H9 (cell line): ENCODE results near the gene DCTPP1. TPM values are rescaled to one million over a fixed set of nuclear protein-coding genes. Genes with fewer than 3 reads are reported as not detected.

Experiments used
- DNase-seq: peaks from one replicate; pipeline ENCODE4 v3.0.0-alpha.2; 2017
- H2AFZ ChIP-seq: one replicate; pipeline ENCODE4 v1.6.1; 2013; ENCODE audit warnings: mild to moderate bottlenecking, low read length, control low read depth, moderate library complexity
- H2AK5ac ChIP-seq: 2 replicates; pipeline ENCODE4 v1.6.1; 2013; ENCODE audit warnings: low read length, control low read depth, mixed read lengths; ENCODE audit not compliant: insufficient read length
- H2BK120ac ChIP-seq: one replicate; pipeline ENCODE4 v1.6.1; 2013; ENCODE audit warnings: low read depth, mild to moderate bottlenecking, low read length, control low read depth, inconsistent platforms; ENCODE audit not compliant: poor library complexity, severe bottlenecking
- H2BK12ac ChIP-seq: 2 replicates; pipeline ENCODE4 v1.6.1; 2013; ENCODE audit warnings: low read length, control low read depth, mixed read lengths, low read depth; ENCODE audit not compliant: insufficient read length
- H2BK15ac ChIP-seq: 2 replicates; pipeline ENCODE4 v1.6.1; 2013; ENCODE audit warnings: low read depth, low read length, control low read depth
- H2BK20ac ChIP-seq: one replicate; pipeline ENCODE4 v1.6.1; 2013; ENCODE audit warnings: low read depth, mild to moderate bottlenecking, low read length, control low read depth, inconsistent platforms; ENCODE audit not compliant: poor library complexity, severe bottlenecking
- H2BK5ac ChIP-seq: 2 replicates; pipeline ENCODE4 v1.6.1; 2013; ENCODE audit warnings: low read length, control low read depth, mixed read lengths; ENCODE audit not compliant: insufficient read length
- H3K14ac ChIP-seq: 2 replicates; pipeline ENCODE4 v1.6.1; 2013; ENCODE audit warnings: low read length, control low read depth; ENCODE audit not compliant: insufficient read depth
- H3K18ac ChIP-seq: 2 replicates; pipeline ENCODE4 v1.6.1; 2013; ENCODE audit warnings: low read depth, mild to moderate bottlenecking, mixed read lengths, low read length, control low read depth; ENCODE audit not compliant: insufficient read length
- H3K23ac ChIP-seq: 2 replicates; pipeline ENCODE4 v1.6.1; 2013; ENCODE audit warnings: low read length, control low read depth, mixed read lengths, low read depth; ENCODE audit not compliant: insufficient read length
- H3K23me2 ChIP-seq: 2 replicates; pipeline ENCODE4 v1.6.1; 2013; ENCODE audit warnings: low read depth, mild to moderate bottlenecking, mixed read lengths, low read length, control low read depth; ENCODE audit not compliant: insufficient read length, poor library complexity, severe bottlenecking
- H3K27ac ChIP-seq: 2 replicates; pipeline ENCODE4 v1.5.1; 2013; ENCODE audit warnings: low read length, control low read depth, mixed read lengths, low read depth; ENCODE audit not compliant: insufficient read length
- H3K27me3 ChIP-seq: 2 replicates; pipeline ENCODE4 v1.6.1; 2013; ENCODE audit warnings: low read length, control low read depth, inconsistent platforms; ENCODE audit not compliant: insufficient read depth
- H3K4ac ChIP-seq: 2 replicates; pipeline ENCODE4 v1.6.1; 2013; ENCODE audit warnings: low read depth, mild to moderate bottlenecking, control low read depth, inconsistent platforms, low read length, moderate library complexity
- H3K4me1 ChIP-seq: 2 replicates; pipeline ENCODE4 v1.6.1; 2013; ENCODE audit warnings: low read length, control low read depth, inconsistent platforms; ENCODE audit not compliant: insufficient read depth
- H3K4me2 ChIP-seq: 2 replicates; pipeline ENCODE4 v1.6.1; 2013; ENCODE audit warnings: low read length, control low read depth, mixed read lengths; ENCODE audit not compliant: insufficient read length, insufficient read depth
- H3K56ac ChIP-seq: 2 replicates; pipeline ENCODE4 v1.6.1; 2013; ENCODE audit warnings: low read depth, mild to moderate bottlenecking, mixed read lengths, low read length, control low read depth; ENCODE audit not compliant: insufficient read length
- H3K79me1 ChIP-seq: 2 replicates; pipeline ENCODE4 v1.6.1; 2013; ENCODE audit warnings: low read depth, mild to moderate bottlenecking, moderate library complexity, low read length, control low read depth, inconsistent platforms; ENCODE audit not compliant: insufficient read depth, poor library complexity, severe bottlenecking
- H3K79me2 ChIP-seq: 2 replicates; pipeline ENCODE4 v1.6.1; 2013; ENCODE audit warnings: low read length, control low read depth, inconsistent platforms; ENCODE audit not compliant: insufficient read depth
- H3K9ac ChIP-seq: 2 replicates; pipeline ENCODE4 v1.6.1; 2013; ENCODE audit warnings: low read length, control low read depth, mixed read lengths; ENCODE audit not compliant: insufficient read length; ENCODE audit errors: extremely low read depth
- H3K9me3 ChIP-seq: one replicate; pipeline ENCODE4 v1.6.1; 2013; ENCODE audit warnings: low read depth, low read length, inconsistent platforms; ENCODE audit not compliant: control insufficient read depth
- H3T11ph ChIP-seq: one replicate; pipeline ENCODE4 v1.6.1; 2013; ENCODE audit warnings: mild to moderate bottlenecking, low read length, control low read depth, inconsistent platforms
- H4K20me1 ChIP-seq: one replicate; pipeline ENCODE4 v1.6.1; 2013; ENCODE audit not compliant: control insufficient read depth, insufficient read length, insufficient read depth
- H4K5ac ChIP-seq: 2 replicates; pipeline ENCODE4 v1.6.1; 2013; ENCODE audit warnings: low read depth, mild to moderate bottlenecking, mixed read lengths, low read length, control low read depth; ENCODE audit not compliant: insufficient read length
- H4K8ac ChIP-seq: replicated peaks from 2 replicates; pipeline ENCODE4 v1.6.1; 2013; ENCODE audit warnings: low read length, control low read depth, mixed read lengths, low read depth; ENCODE audit not compliant: insufficient read length
- H4K91ac ChIP-seq: 2 replicates; pipeline ENCODE4 v1.6.1; 2013; ENCODE audit warnings: low read depth, mild to moderate bottlenecking, moderate library complexity, mixed read lengths, low read length, control low read depth; ENCODE audit not compliant: insufficient read length
- H3K27ac Mint-ChIP-seq, 3 experiments: 2 replicates in 2 of 3; 3 replicates in 1 of 3; pipeline ENCODE4 v1.8.0; 2020 to 2021; ENCODE audit warnings: mixed read lengths in 3 of 3, mild to moderate bottlenecking in 1 of 3, moderate library complexity in 1 of 3
- H3K27me3 Mint-ChIP-seq: 2 replicates; pipeline ENCODE4 v1.8.0; 2021; ENCODE audit warnings: low read depth, mild to moderate bottlenecking, moderate library complexity, mixed read lengths
- H3K36me3 Mint-ChIP-seq, 3 experiments: 2 replicates in 2 of 3; 3 replicates in 1 of 3; pipeline ENCODE4 v1.8.0; 2020 to 2021; ENCODE audit warnings: low read depth in 3 of 3, mixed read lengths in 3 of 3; ENCODE audit not compliant: insufficient read depth in 1 of 3
- H3K4me1 Mint-ChIP-seq, 2 experiments: 2 replicates each; pipeline ENCODE4 v1.8.0; 2020; ENCODE audit warnings: mixed read lengths in 2 of 2
- H3K4me3 Mint-ChIP-seq, 2 experiments: 2 replicates in 1 of 2; 3 replicates in 1 of 2; pipeline ENCODE4 v1.8.0; 2020 to 2021; ENCODE audit warnings: mild to moderate bottlenecking in 2 of 2, mixed read lengths in 2 of 2, moderate library complexity in 1 of 2
- H3K9me3 Mint-ChIP-seq, 2 experiments: 2 replicates in 1 of 2; 3 replicates in 1 of 2; pipeline ENCODE4 v1.8.0; 2020; ENCODE audit warnings: mild to moderate bottlenecking in 2 of 2, mixed read lengths in 2 of 2, moderate library complexity in 1 of 2
- WGBS: extraction: QIAGEN DNeasy Blood & Tissue Kit; methylation state at CpG from one replicate; pipeline ENCODE4 v1.1.7; 2013; ENCODE audit warnings: missing lambda C conversion rate, low lambda C conversion rate, mixed read lengths; ENCODE audit not compliant: insufficient read length; ENCODE audit errors: extremely low coverage; 5-methylcytosine and 5-hydroxymethylcytosine counted together
- total RNA-seq: library from RNA; stranded (reverse); gene quantifications from 2 replicates; pipeline ENCODE4 v1.2.1, GENCODE V29; 2021
- TF ChIP-seq, protein P1 (sequence below): fragments of 200-600 bp; sonication (generic); conservative IDR thresholded peaks from 3 replicates; pipeline ENCODE4 v1.8.0; 2021; ENCODE audit warnings: antibody characterized with exemption, mild to moderate bottlenecking

Gene DCTPP1
- total RNA-seq, 1 experiment from 2014 or later, result 78.3 TPM

DNA sequence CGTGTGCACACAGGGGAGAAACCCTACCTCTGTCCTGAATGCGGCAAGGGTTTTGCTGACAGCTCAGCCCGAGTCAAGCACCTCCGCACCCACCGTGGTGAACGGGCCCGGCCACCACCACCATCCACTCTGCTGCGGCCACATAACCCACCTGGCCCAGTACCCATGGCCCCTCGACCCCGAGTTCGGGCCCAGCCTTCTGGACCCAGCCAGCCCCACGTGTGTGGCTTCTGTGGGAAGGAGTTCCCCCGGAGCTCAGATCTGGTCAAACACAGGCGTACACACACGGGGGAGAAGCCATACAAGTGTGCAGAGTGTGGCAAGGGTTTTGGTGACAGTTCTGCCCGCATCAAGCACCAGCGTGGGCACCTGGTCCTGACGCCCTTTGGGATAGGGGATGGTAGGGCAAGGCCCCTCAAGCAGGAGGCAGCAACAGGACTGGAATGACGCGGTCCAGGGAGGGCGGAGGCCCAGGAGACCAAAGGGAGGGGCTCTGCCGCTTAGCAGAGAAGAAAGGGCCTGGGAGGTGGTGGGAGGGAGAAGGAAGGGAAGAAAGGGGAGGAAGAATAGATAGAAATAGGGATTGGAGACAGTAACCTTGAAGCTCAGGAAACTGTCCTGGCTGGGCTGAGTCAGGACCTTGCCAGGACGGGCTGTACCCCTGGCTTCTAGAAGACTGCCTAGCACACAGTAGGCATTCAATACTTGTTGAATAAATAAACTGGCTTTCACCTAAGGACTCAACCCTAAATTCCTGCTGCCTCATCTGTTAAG lies 31.0 kb downstream of the DCTPP1 start:
- H3K56ac ChIP-seq, result no peak overlapping the region
- H3K23me2 ChIP-seq, result peaks cover 22% of the 10 kb centered on the region
- TF ChIP-seq, protein P1, sequence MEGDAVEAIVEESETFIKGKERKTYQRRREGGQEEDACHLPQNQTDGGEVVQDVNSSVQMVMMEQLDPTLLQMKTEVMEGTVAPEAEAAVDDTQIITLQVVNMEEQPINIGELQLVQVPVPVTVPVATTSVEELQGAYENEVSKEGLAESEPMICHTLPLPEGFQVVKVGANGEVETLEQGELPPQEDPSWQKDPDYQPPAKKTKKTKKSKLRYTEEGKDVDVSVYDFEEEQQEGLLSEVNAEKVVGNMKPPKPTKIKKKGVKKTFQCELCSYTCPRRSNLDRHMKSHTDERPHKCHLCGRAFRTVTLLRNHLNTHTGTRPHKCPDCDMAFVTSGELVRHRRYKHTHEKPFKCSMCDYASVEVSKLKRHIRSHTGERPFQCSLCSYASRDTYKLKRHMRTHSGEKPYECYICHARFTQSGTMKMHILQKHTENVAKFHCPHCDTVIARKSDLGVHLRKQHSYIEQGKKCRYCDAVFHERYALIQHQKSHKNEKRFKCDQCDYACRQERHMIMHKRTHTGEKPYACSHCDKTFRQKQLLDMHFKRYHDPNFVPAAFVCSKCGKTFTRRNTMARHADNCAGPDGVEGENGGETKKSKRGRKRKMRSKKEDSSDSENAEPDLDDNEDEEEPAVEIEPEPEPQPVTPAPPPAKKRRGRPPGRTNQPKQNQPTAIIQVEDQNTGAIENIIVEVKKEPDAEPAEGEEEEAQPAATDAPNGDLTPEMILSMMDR, result no peak
- no peak overlapping the region for H3K27ac ChIP-seq
- H2BK12ac ChIP-seq, result no peak overlapping the region
- H3K36me3 Mint-ChIP-seq, result peaks cover 9 to 33% (median 20%) of the 10 kb centered on the region in 3 experiments; a peak in 6 of 7 replicates
- peak; percentile 66 for DNase-seq
- peaks cover 2% of the 10 kb centered on the region for H3K27me3 Mint-ChIP-seq
- no peak overlapping the region for H2BK15ac ChIP-seq
- H2AFZ ChIP-seq, result no peak overlapping the region
- H3K9me3 ChIP-seq, result no peaks in the 10 kb centered on the region
- H3K14ac ChIP-seq, result no peak overlapping the region
- H2BK5ac ChIP-seq, result no peak overlapping the region
- H3T11ph ChIP-seq, result no peak overlapping the region
- no peak overlapping the region for H2BK120ac ChIP-seq
- peaks cover 34 to 41% of the 10 kb centered on the region in 2 experiments for H3K4me1 Mint-ChIP-seq
- H3K27ac Mint-ChIP-seq, result peak overlapping the region in 2 of 3 experiments; percentile 98; a peak in 4 of 7 replicates
- no peaks in the 10 kb centered on the region for H4K20me1 ChIP-seq
- no peak overlapping the region for H4K91ac ChIP-seq
- H3K9ac ChIP-seq, result no peak overlapping the region
- H3K18ac ChIP-seq, result no peak overlapping the region
- no peak overlapping the region for H4K8ac ChIP-seq
- WGBS, result no CpG with 5 or more reads among the region's 23 CpGs
- H3K4ac ChIP-seq, result no peak overlapping the region
- H3K79me2 ChIP-seq, result peaks cover 4% of the 10 kb centered on the region; the same call in 1 of the 2 replicates
- H2BK20ac ChIP-seq, result no peak overlapping the region
- H3K27me3 ChIP-seq, result no peaks in the 10 kb centered on the region
- no peaks in the 10 kb centered on the region for H3K79me1 ChIP-seq
- H3K9me3 Mint-ChIP-seq, result no peaks in the 10 kb centered on the region; a peak in 1 of 5 replicates
- H3K4me1 ChIP-seq, result no peaks in the 10 kb centered on the region; the same call in 1 of the 2 replicates
- peak overlapping the region; percentile 36 to 84; a peak in 3 of 5 replicates for H3K4me3 Mint-ChIP-seq
- H3K4me2 ChIP-seq, result peak overlapping the region; percentile 47
- no peak overlapping the region for H2AK5ac ChIP-seq
- no peak overlapping the region for H4K5ac ChIP-seq
- no peak overlapping the region for H3K23ac ChIP-seq
